Measurements from ENCODE around the gene EXOC7.
"Not testable (repeated sequence)": the region's sequence is repeated elsewhere in the genome, so short reads cannot be mapped to it uniquely, and the experiment has no call there.

Gene EXOC7

GRCh38 chr17:76075364-76076145 lies 28.0 kb downstream of the EXOC7 start:
- Histone ChIP-seq H3K9ac (ENCODE audit: low read length) (no peak overlapping the region), H3K27me3 (replicated peaks; ENCODE audit: control insufficient read depth, insufficient read depth, low read length) (peaks cover 54% of the 10 kb centered on the region), H3K36me3 (ENCODE audit: control insufficient read depth, insufficient read depth, low read length, severe bottlenecking) (no peaks in the 10 kb centered on the region), H3K9me3 (ENCODE audit: control insufficient read depth, low read length) (no peaks in the 10 kb centered on the region), H3K4me3 (ENCODE audit: low read length) (no peak overlapping the region), H3K4me1 (ENCODE audit: control insufficient read depth, insufficient read depth, low read length) (peaks cover 15% of the 10 kb centered on the region)
- peak; percentile 45 for DNase-seq (ENCODE audit: low read depth)

- no peak for DNase-seq (ENCODE audit: low read depth)
- H3K36me3 ChIP-seq (ENCODE audit: control insufficient read depth, insufficient read depth, low read length, severe bottlenecking): no peaks in the 10 kb centered on the region
- no peak within 1 kb of the TSS for H3K4me3 ChIP-seq (ENCODE audit: low read length)
- peaks cover 50% of the 10 kb centered on the region for H3K27me3 ChIP-seq (replicated peaks; ENCODE audit: control insufficient read depth, insufficient read depth, low read length)
- peaks cover 16% of the 10 kb centered on the region for H3K4me1 ChIP-seq (ENCODE audit: control insufficient read depth, insufficient read depth, low read length)
- H3K9me3 ChIP-seq (ENCODE audit: control insufficient read depth, low read length): no peaks in the 10 kb centered on the region
- H3K9ac ChIP-seq (ENCODE audit: low read length): no peak within 1 kb of the TSS
These were observed 28.9 kb downstream of the EXOC7 start, which contains the start of gene GALR2 for GRCh38 chr17:76074390-76075363. TSS of gene GALR2 (plus strand) at chr17:76074781. CDS start at chr17:76074884, 103 bp downstream.

GRCh38 chr17:76072148-76072858 lies 31.3 kb downstream of the EXOC7 start, which contains the start of gene SRP68:
TSS of gene SRP68 (minus strand) at chr17:76072517. CDS start at chr17:76072491, 26 bp downstream.
- Histone ChIP-seq H3K27me3 (replicated peaks; ENCODE audit: control insufficient read depth, insufficient read depth, low read length) (peaks cover 29% of the 10 kb centered on the region), H3K9me3 (ENCODE audit: control insufficient read depth, low read length) (no peaks in the 10 kb centered on the region), H3K36me3 (ENCODE audit: control insufficient read depth, insufficient read depth, low read length, severe bottlenecking) (peaks cover 12% of the 10 kb centered on the region), H3K9ac (ENCODE audit: low read length) (peak within 1 kb of the TSS; percentile 90), H3K4me3 (ENCODE audit: low read length) (peak within 1 kb of the TSS; percentile 92), H3K4me1 (ENCODE audit: control insufficient read depth, insufficient read depth, low read length) (peaks cover 16% of the 10 kb centered on the region)
- peak; percentile 97 for DNase-seq (ENCODE audit: low read depth)

DNA sequence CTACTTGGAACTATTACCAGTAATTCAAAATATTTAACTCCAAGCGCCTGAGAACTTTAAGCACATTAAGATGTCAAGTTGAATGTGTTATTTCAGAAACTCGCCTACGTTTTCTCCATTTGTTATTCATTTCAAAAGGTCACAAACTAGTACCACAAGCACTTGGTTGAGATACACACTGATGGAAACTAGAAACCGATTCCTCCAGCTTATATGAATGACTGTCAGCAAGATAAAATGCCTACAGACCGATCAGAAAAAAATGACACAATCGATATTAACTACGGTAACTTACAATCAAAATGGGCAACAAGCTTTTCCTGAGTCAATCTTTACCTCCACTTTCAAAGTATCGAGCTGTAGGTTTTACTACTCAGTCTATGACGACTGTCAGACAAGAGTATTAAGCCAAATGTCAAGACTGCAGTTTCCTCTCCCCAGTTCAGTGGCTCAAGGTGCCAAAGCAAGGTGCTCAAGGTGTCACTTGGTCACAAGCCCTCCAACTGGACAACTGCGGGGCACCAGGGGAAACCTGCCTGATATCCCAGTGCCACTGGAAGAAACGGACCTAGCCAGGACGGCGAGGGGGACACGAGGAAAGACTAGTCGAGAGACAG lies 31.9 kb downstream of the EXOC7 start:
- Histone ChIP-seq H3K36me3 (ENCODE audit: control insufficient read depth, insufficient read depth, low read length, severe bottlenecking) (peaks cover 19% of the 10 kb centered on the region), H3K9me3 (ENCODE audit: control insufficient read depth, low read length) (no peaks in the 10 kb centered on the region), H3K27me3 (replicated peaks; ENCODE audit: control insufficient read depth, insufficient read depth, low read length) (peaks cover 23% of the 10 kb centered on the region), H3K4me1 (ENCODE audit: control insufficient read depth, insufficient read depth, low read length) (peaks cover 16% of the 10 kb centered on the region), H3K4me3 (ENCODE audit: low read length) (peak overlapping the region; percentile 92), H3K9ac (ENCODE audit: low read length) (peak overlapping the region; percentile 90)
- no peak for DNase-seq (ENCODE audit: low read depth)

DNA sequence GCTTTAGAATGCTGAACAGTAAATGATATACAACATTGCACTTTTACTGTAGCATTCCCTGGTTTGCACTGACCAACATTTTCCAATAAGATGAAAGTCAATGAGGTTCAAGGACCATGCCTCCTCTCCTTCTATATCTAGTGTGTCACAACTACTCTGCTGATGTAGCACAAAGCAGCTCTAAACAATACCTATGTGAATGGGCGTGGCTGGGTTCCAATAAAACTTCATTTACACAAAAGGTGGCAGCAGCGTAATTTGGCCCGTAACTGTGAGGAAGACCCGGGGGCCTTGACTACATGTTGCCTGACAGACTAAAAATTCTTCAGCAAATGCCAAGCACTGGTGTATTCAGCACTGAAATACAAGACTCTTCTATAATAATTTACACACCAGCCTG lies 37.8 kb downstream of the EXOC7 start:
- Histone ChIP-seq H3K4me1 (ENCODE audit: control insufficient read depth, insufficient read depth, low read length) (peaks cover 3% of the 10 kb centered on the region), H3K9ac (ENCODE audit: low read length) (no peak overlapping the region), H3K27me3 (replicated peaks; ENCODE audit: control insufficient read depth, insufficient read depth, low read length) (no peaks in the 10 kb centered on the region), H3K36me3 (ENCODE audit: control insufficient read depth, insufficient read depth, low read length, severe bottlenecking) (peaks cover 73% of the 10 kb centered on the region), H3K9me3 (ENCODE audit: control insufficient read depth, low read length) (no peaks in the 10 kb centered on the region), H3K4me3 (ENCODE audit: low read length) (no peak overlapping the region)
- DNase-seq (ENCODE audit: low read depth): no peak

- Histone ChIP-seq H3K36me3 (ENCODE audit: control insufficient read depth, insufficient read depth, low read length, severe bottlenecking) (peaks cover 90% of the 10 kb centered on the region), H3K9ac (ENCODE audit: low read length) (no peak overlapping the region), H3K27me3 (replicated peaks; ENCODE audit: control insufficient read depth, insufficient read depth, low read length) (no peaks in the 10 kb centered on the region), H3K4me3 (ENCODE audit: low read length) (no peak overlapping the region), H3K4me1 (ENCODE audit: control insufficient read depth, insufficient read depth, low read length) (no peaks in the 10 kb centered on the region), H3K9me3 (ENCODE audit: control insufficient read depth, low read length) (no peaks in the 10 kb centered on the region)
- no peak for DNase-seq (ENCODE audit: low read depth)
These were observed 39.6 kb downstream of the EXOC7 start for GRCh38 chr17:76063875-76064546.

GRCh38 chr17:76058264-76058663 lies 45.3 kb downstream of the EXOC7 start:
- DNase-seq (ENCODE audit: low read depth); H3K4me1 ChIP-seq (ENCODE audit: control insufficient read depth, insufficient read depth, low read length); H3K4me3 ChIP-seq (ENCODE audit: low read length); H3K9me3 ChIP-seq (ENCODE audit: control insufficient read depth, low read length); H3K27me3 ChIP-seq (replicated peaks; ENCODE audit: control insufficient read depth, insufficient read depth, low read length); H3K9ac ChIP-seq (ENCODE audit: low read length): not testable (repeated sequence)
- peaks cover 89% of the 10 kb centered on the region for H3K36me3 ChIP-seq (ENCODE audit: control insufficient read depth, insufficient read depth, low read length, severe bottlenecking)

GRCh38 chr17:76056882-76057281 lies 46.7 kb downstream of the EXOC7 start:
- no peak overlapping the region for H3K9ac ChIP-seq (ENCODE audit: low read length)
- H3K4me3 ChIP-seq (ENCODE audit: low read length): no peak overlapping the region
- peaks cover 80% of the 10 kb centered on the region for H3K36me3 ChIP-seq (ENCODE audit: control insufficient read depth, insufficient read depth, low read length, severe bottlenecking)
- no peak for DNase-seq (ENCODE audit: low read depth)
- peaks cover 5% of the 10 kb centered on the region for H3K4me1 ChIP-seq (ENCODE audit: control insufficient read depth, insufficient read depth, low read length)
- H3K9me3 ChIP-seq (ENCODE audit: control insufficient read depth, low read length): no peaks in the 10 kb centered on the region
- no peaks in the 10 kb centered on the region for H3K27me3 ChIP-seq (replicated peaks; ENCODE audit: control insufficient read depth, insufficient read depth, low read length)

DNA sequence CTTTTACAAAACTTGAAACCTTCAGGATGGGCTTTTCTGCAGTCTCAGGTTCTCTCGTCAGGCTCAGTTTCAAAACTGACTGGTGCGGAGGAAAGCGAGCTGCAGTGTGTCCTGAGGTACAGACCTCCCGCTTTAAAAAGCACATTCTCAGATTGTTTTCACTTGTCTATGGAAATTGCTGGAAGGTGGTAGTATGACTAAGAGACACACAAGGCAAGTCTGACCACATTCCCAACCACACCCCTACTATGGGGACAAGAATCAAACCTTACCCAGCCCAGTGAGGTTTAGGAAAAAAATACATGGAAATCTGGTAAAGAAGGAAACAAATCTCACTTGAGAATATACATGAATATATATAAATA lies 49.5 kb downstream of the EXOC7 start:
- DNase-seq (ENCODE audit: low read depth): no peak
- H3K4me3 ChIP-seq (ENCODE audit: low read length): peak overlapping the region; percentile 36
- peaks cover 78% of the 10 kb centered on the region for H3K36me3 ChIP-seq (ENCODE audit: control insufficient read depth, insufficient read depth, low read length, severe bottlenecking)
- no peaks in the 10 kb centered on the region for H3K27me3 ChIP-seq (replicated peaks; ENCODE audit: control insufficient read depth, insufficient read depth, low read length)
- H3K9ac ChIP-seq (ENCODE audit: low read length): no peak overlapping the region
- H3K4me1 ChIP-seq (ENCODE audit: control insufficient read depth, insufficient read depth, low read length): peaks cover 9% of the 10 kb centered on the region
- H3K9me3 ChIP-seq (ENCODE audit: control insufficient read depth, low read length): no peaks in the 10 kb centered on the region

All from adipocyte (in vitro differentiated cells).